Lung (tissue), 12 donors: ENCODE results near the gene IGSF9. TPM values are rescaled to one million over a fixed set of nuclear protein-coding genes. Genes with fewer than 3 reads are reported as not detected.

Experiments used
- ATAC-seq: fragments of 200-7000 bp; cut with Tn5 transposase; one replicate; pipeline ENCODE4 v1.9.1; 2020; ENCODE audit warnings: moderate number of reproducible peaks; ENCODE audit not compliant: insufficient read depth, low FRiP score
- DNase-seq, 3 donors: peaks; one replicate each; pipeline ENCODE4 v3.0.0-alpha.2; 2013 to 2017
- H3K27ac ChIP-seq, 2 donors: one replicate each; pipeline ENCODE4 v1.5.1; 2013; ENCODE audit warnings: mild to moderate bottlenecking in 2 of 2, moderate library complexity in 2 of 2, control low read depth in 1 of 2, inconsistent platforms in 1 of 2, low read depth in 1 of 2, low read length in 1 of 2
- H3K27me3 ChIP-seq, 3 donors: one replicate each; pipeline ENCODE4 v1.5.1; 2013; ENCODE audit warnings: low read length in 2 of 3; ENCODE audit not compliant: control insufficient read depth in 3 of 3, insufficient read depth in 3 of 3
- H3K36me3 ChIP-seq, 4 donors: one replicate each; pipeline ENCODE4 v1.5.1; 2013; ENCODE audit warnings: low read length in 4 of 4, mild to moderate bottlenecking in 1 of 4, moderate library complexity in 1 of 4; ENCODE audit not compliant: control insufficient read depth in 4 of 4, insufficient read depth in 4 of 4
- H3K4me1 ChIP-seq, 5 donors: one replicate each; pipeline ENCODE4 v1.5.1; 2013; ENCODE audit warnings: low read length in 5 of 5, mild to moderate bottlenecking in 2 of 5, moderate library complexity in 1 of 5; ENCODE audit not compliant: control insufficient read depth in 5 of 5, insufficient read depth in 5 of 5
- H3K4me3 ChIP-seq: one replicate; pipeline ENCODE4 v1.5.1; 2013; ENCODE audit warnings: mild to moderate bottlenecking, control low read depth, moderate library complexity
- H3K9ac ChIP-seq, 2 donors: one replicate each; pipeline ENCODE4 v1.5.1; 2013; ENCODE audit warnings: low read length in 2 of 2, control low read depth in 1 of 2; ENCODE audit not compliant: insufficient read depth in 1 of 2
- H3K9me3 ChIP-seq, 4 donors: one replicate each; pipeline ENCODE4 v1.5.1; 2013; ENCODE audit warnings: low read length in 3 of 4, mild to moderate bottlenecking in 1 of 4, moderate library complexity in 1 of 4; ENCODE audit not compliant: control insufficient read depth in 4 of 4, insufficient read depth in 3 of 4
- WGBS, 2 donors: extraction: QIAGEN DNeasy Blood & Tissue Kit; methylation state at CpG; one replicate each; pipeline ENCODE4 v1.1.7; 2013; 5-methylcytosine and 5-hydroxymethylcytosine counted together
- polyA plus RNA-seq, 2 donors: library from polyadenylated mRNA; stranded (reverse); fragments of 200-250 nt; gene quantifications; one replicate each; pipeline ENCODE4 v1.2.1, GENCODE V29; 2013
- total RNA-seq, 2 donors: library from RNA; depleted of rRNA in 1 of 2; stranded (reverse); fragments of >200 nt in 1 of 2; gene quantifications; one replicate each; pipeline ENCODE4 v1.2.1, GENCODE V29; 2014 to 2021
- TF ChIP-seq, protein P1 (sequence below): IDR thresholded peaks from 2 replicates; pipeline ENCODE4 v1.5.1; 2012; ENCODE audit warnings: mild to moderate bottlenecking; ENCODE audit errors: control extremely low read depth, extremely low read depth
- donor health status: control.
- donor health status: control.
- donor health status: Bipolar disorder and iron deficiency.
- donor health status: healthy.
- donor health status: DM: yes; HTN: yes; CAD: no.

Gene IGSF9
- total and polyA plus RNA-seq, 4 donors: 1.4 to 4.9 (median 2.0) TPM

GRCh38 chr1:159978107-159978398, 32.6 kb upstream of the IGSF9 start:
- no peak for ATAC-seq
- Histone ChIP-seq H3K27ac (no peak overlapping the region), H3K9me3 (no peaks in the 10 kb centered on the region), H3K27me3 (peaks cover 0 to 5% (median 0%) of the 10 kb centered on the region in 3 donors), H3K9ac (no peak overlapping the region), H3K4me3 (no peak overlapping the region), H3K4me1 (peaks cover 0 to 12% (median 0%) of the 10 kb centered on the region in 5 donors), H3K36me3 (no peaks in the 10 kb centered on the region)
- no peak for DNase-seq
- 92 to 98% methylated on average over 2 of the region's 2 CpGs for WGBS, 2 donors
- TF ChIP-seq, protein P1, sequence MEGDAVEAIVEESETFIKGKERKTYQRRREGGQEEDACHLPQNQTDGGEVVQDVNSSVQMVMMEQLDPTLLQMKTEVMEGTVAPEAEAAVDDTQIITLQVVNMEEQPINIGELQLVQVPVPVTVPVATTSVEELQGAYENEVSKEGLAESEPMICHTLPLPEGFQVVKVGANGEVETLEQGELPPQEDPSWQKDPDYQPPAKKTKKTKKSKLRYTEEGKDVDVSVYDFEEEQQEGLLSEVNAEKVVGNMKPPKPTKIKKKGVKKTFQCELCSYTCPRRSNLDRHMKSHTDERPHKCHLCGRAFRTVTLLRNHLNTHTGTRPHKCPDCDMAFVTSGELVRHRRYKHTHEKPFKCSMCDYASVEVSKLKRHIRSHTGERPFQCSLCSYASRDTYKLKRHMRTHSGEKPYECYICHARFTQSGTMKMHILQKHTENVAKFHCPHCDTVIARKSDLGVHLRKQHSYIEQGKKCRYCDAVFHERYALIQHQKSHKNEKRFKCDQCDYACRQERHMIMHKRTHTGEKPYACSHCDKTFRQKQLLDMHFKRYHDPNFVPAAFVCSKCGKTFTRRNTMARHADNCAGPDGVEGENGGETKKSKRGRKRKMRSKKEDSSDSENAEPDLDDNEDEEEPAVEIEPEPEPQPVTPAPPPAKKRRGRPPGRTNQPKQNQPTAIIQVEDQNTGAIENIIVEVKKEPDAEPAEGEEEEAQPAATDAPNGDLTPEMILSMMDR: no peak

DNA sequence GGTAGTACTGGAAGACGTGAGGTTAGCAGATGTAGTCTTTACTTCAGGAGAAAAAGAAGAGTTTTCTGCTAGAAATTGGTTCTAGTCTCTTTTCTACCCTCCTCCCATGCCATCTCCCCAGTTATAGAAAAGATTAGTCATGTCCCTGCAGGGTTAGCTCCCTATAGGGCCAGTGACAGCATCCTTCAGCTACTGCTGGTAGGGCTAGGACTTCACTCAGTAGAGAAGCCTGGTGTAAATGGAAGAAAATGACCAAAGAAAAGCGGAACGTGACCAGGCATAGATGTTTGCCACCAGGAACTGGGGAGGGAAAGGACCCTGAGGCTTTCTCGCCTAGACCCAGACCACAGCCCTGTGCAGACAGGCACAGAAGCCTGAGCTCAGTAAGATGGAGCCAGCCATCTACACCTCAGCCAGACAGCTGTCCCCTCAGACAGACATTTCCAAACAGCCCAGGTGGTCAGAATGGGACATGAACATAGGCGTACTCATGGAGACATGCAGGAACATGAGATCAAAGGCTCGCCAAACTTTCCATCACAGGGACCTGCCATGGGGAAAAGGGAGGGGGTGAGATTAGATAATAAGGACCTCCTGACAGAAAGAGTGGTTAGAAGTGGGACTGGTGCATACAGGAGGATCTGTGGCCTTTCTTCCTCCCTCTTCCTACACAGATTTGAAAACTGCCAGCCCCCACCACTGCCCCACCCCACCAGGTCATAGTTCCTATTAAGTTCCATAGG, 32.1 kb upstream of the IGSF9 start:
- no peak for DNase-seq
- Histone ChIP-seq H3K4me3 (no peak overlapping the region), H3K4me1 (peaks cover 0 to 12% (median 0%) of the 10 kb centered on the region in 5 donors), H3K9me3 (no peaks in the 10 kb centered on the region), H3K27ac (no peak overlapping the region), H3K9ac (no peak overlapping the region), H3K27me3 (peaks cover 0 to 5% (median 0%) of the 10 kb centered on the region in 3 donors), H3K36me3 (no peaks in the 10 kb centered on the region)
- 90 to 92% methylated on average over 6 of the region's 6 CpGs for WGBS, 2 donors
- ATAC-seq: no peak
- TF ChIP-seq, protein P1: no peak

DNA sequence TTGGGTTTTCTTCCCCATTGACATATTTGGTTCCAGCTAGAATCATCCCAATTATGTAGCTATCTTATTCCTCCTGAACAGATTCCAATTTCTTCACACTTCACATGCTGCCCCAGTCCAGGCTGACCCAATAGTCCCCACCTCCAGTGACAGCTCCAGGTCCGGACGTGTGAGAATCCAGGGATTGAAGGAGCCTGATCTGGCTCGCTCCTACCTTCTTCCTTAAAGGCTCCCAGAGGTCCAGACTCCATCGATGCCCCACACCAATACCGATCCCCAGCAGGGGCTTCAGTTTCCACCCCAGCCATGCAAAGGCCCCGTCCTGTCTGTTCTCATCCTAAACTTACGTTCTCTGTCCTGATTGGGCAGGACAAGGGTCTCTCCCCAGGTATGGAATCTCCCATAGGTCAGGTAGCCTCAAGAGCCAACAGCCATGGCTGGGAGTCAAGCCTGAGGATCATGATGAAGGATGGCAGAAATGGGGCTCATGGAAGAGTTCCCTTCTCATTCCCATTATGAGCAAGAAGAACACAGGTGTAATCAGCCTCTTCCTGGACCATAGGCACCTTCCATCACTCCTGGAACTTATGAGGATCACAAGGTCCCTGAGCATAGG, 29.0 kb upstream of the IGSF9 start:
- DNase-seq: no peak

More for the DNA sequence above, 29.0 kb upstream of the IGSF9 start:
- no peaks in the 10 kb centered on the region for H3K36me3 ChIP-seq
- ATAC-seq: no peak
- H3K27ac ChIP-seq: no peak overlapping the region
- peaks cover 0 to 9% (median 0%) of the 10 kb centered on the region in 5 donors for H3K4me1 ChIP-seq
- peaks cover 0 to 2% (median 0%) of the 10 kb centered on the region in 4 donors for H3K9me3 ChIP-seq
- peaks cover 0 to 5% (median 0%) of the 10 kb centered on the region in 3 donors for H3K27me3 ChIP-seq
- no peak overlapping the region for H3K4me3 ChIP-seq
- no peak overlapping the region for H3K9ac ChIP-seq
- TF ChIP-seq, protein P1: no peak
- 91 to 98% methylated on average over 7 of the region's 7 CpGs for WGBS, 2 donors
